Mesodermal cell (in vitro differentiated cells): ENCODE measurements around the gene DBT.
A peak's percentile ranks its signal among the peaks of the same experiment; 100 is the strongest.
"Not testable (repeated sequence)": the region's sequence is repeated elsewhere in the genome, so short reads cannot be mapped to it uniquely, and the experiment has no call there.

ENCODE experiments used
- H3K27ac ChIP-seq: 2 replicates; pipeline ENCODE4 v1.7.0; 2013; ENCODE audit warnings: mild to moderate bottlenecking, low read depth, low read length, moderate library complexity; ENCODE audit not compliant: severe bottlenecking
- H3K36me3 ChIP-seq: 2 replicates; pipeline ENCODE4 v1.7.1; 2013; ENCODE audit warnings: mild to moderate bottlenecking, low read length, moderate library complexity; ENCODE audit not compliant: control insufficient read depth, insufficient read depth
- H3K4me1 ChIP-seq: one replicate; pipeline ENCODE4 v1.7.1; 2013; ENCODE audit warnings: mild to moderate bottlenecking, low read length; ENCODE audit not compliant: insufficient read depth, control insufficient read depth, poor library complexity, severe bottlenecking
- H3K4me3 ChIP-seq: 2 replicates; pipeline ENCODE4 v1.7.0; 2013; ENCODE audit warnings: low read length, control low read depth, mild to moderate bottlenecking; ENCODE audit not compliant: insufficient read depth, poor library complexity, severe bottlenecking; ENCODE audit errors: extremely low read depth
- H3K9me3 ChIP-seq: 2 replicates; pipeline ENCODE4 v1.7.1; 2013; ENCODE audit warnings: mild to moderate bottlenecking, low read length, moderate library complexity; ENCODE audit not compliant: control insufficient read depth
- WGBS, 2 experiments: methylation state at CpG; one replicate each; pipeline ENCODE4 v1.1.5; 2013; ENCODE audit warnings: missing lambda C conversion rate in 2 of 2; ENCODE audit not compliant: insufficient coverage in 2 of 2; 5-methylcytosine and 5-hydroxymethylcytosine counted together

Gene DBT

GRCh38 chr1:100252901-100253300, 3.3 kb upstream of the DBT start:
- H3K4me3 ChIP-seq = no peak overlapping the region
- H3K36me3 ChIP-seq = no peaks in the 10 kb centered on the region
- H3K27ac ChIP-seq = no peak overlapping the region
- no peaks in the 10 kb centered on the region for H3K9me3 ChIP-seq
- peaks cover 4% of the 10 kb centered on the region for H3K4me1 ChIP-seq
- WGBS, 2 experiments = 100% methylated on average over 1 to 3 of the region's 4 CpGs

- Histone ChIP-seq H3K9me3 (no peaks in the 10 kb centered on the region), H3K4me3 (no peak overlapping the region), H3K36me3 (no peaks in the 10 kb centered on the region), H3K4me1 (peaks cover 4% of the 10 kb centered on the region), H3K27ac (no peak overlapping the region)
- 83 to 100% methylated on average over 2 of the region's 3 CpGs for WGBS, 2 experiments
Observed at GRCh38 chr1:100250807-100251206, 1.2 kb upstream of the DBT start.

DNA sequence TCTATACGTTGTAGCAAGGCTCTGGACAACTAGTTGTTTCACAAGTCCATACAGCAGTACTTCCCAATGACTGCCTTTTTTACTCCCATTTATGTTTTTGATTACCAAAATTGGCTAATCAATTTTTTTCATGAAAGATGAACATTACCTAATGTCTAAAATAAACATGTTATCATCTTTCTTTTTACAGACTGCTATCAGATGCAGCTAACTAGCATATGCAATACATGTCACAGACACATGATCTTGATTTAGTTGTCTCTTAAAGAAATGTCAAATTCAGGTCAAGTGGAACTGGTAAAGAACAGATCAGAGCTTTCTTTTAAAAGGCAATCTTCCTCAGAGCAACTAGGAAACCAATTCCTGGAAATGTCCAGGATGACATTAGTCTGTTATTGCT, 630 bp upstream of the DBT start:
- peak overlapping the region; percentile 79 for H3K4me3 ChIP-seq
- H3K27ac ChIP-seq = no peak overlapping the region
- 0% methylated on average over 1 of the region's 1 CpG; no CpG with 5 or more reads in 1 of the 2 experiments for WGBS, 2 experiments
- no peaks in the 10 kb centered on the region for H3K9me3 ChIP-seq
- H3K36me3 ChIP-seq = no peaks in the 10 kb centered on the region
- peaks cover 4% of the 10 kb centered on the region for H3K4me1 ChIP-seq

DNA sequence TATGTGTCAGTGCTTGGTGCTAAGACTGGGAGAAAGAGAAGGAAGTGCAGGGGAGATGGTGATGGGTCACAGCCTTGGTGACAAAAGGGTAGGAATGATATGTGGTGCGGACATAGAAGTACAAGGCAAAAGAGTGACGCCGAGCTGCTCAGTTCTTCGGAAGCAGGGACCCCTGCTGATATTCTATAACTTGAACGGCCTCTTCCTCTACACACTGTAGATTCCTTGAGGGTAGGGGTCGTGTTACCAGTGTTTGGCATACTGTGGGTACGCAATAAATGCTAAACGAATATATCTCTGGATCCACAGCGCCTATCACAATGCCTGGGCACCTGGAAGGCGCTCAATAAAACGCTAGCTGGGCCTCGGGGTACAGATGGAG, 488 bp downstream of the DBT start:
- peak overlapping the region; percentile 69 for H3K27ac ChIP-seq
- no peaks in the 10 kb centered on the region for H3K36me3 ChIP-seq
- H3K9me3 ChIP-seq = no peaks in the 10 kb centered on the region
- WGBS, 2 experiments = 0% methylated on average over 3 to 4 of the region's 12 CpGs
- H3K4me1 ChIP-seq = peaks cover 4% of the 10 kb centered on the region
- H3K4me3 ChIP-seq = peak overlapping the region; percentile 79

- peaks cover 4% of the 10 kb centered on the region for H3K4me1 ChIP-seq
- no peak overlapping the region for H3K4me3 ChIP-seq
- no peak overlapping the region for H3K27ac ChIP-seq
- WGBS, 2 experiments = 92 to 96% methylated on average over 4 of the region's 4 CpGs
- no peaks in the 10 kb centered on the region for H3K9me3 ChIP-seq
- no peaks in the 10 kb centered on the region for H3K36me3 ChIP-seq
Observed at GRCh38 chr1:100246738-100247137, 2.9 kb downstream of the DBT start.

DNA sequence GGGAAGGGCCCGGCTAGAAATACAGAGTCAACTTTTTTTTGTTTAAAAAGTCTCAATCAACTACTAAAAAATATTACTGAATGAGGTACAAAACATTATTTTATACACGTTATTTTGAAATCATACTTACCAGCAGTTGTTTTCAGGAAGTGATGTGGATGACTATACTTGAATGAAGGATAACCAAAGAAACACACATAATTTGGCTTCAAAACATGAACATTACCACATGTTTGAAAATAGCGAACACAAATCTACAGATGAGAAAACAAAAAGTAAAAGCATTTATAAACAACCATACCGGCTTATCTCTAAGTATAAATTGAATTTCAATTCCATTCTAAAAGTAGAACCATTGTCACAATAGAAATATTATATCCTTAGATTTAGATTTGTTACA, 9.0 kb downstream of the DBT start:
- H3K36me3 ChIP-seq = peaks cover 35% of the 10 kb centered on the region
- WGBS, 2 experiments = 100% methylated on average over 1 of the region's 4 CpGs; no CpG with 5 or more reads in 1 of the 2 experiments
- H3K4me1 ChIP-seq = no peaks in the 10 kb centered on the region
- no peak overlapping the region for H3K27ac ChIP-seq
- H3K4me3 ChIP-seq = no peak overlapping the region
- no peaks in the 10 kb centered on the region for H3K9me3 ChIP-seq

DNA sequence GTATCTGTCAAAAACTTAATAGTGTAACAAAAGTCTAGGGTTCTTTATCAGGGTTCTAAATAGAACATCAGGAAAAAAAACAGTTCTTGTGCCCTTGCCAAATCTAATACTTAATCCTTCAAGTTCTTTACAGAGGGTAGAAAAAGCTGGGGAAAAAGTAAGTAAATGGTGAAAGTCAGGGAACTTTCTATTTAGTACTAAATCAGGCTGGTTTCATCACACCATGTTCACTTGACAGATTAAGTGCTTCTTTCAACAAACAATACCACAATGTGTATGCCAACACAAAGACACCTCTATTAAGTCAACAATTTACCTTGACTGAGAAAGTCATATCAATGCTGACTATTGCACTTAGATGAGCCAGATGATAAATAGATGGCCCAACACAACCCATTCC, 9.7 kb downstream of the DBT start:
- no peaks in the 10 kb centered on the region for H3K4me1 ChIP-seq
- H3K9me3 ChIP-seq = no peaks in the 10 kb centered on the region
- no peak overlapping the region for H3K4me3 ChIP-seq
- H3K36me3 ChIP-seq = peaks cover 35% of the 10 kb centered on the region
- no peak overlapping the region for H3K27ac ChIP-seq

DNA sequence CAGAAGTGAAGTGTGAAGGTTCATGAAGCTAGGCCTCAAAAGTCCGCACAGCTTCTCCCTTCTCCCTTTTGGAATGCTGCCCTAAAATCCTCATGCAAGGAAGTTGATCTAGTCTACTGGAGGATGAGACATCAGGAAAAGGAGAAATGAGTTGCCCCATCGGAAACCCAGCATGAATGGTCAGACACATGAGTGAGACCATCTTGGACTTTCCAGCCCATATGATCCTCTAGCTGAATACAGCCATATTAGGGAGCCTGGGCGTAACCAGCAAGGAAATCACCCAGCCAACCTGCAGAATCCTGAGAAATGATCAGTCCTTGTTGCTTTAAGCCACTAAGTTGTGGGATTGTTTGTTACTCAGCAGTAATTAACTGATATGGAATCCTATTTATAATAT, 12.5 kb downstream of the DBT start:
- Histone ChIP-seq H3K9me3 (no peaks in the 10 kb centered on the region), H3K27ac (no peak overlapping the region), H3K36me3 (peaks cover 40% of the 10 kb centered on the region), H3K4me1 (no peaks in the 10 kb centered on the region), H3K4me3 (no peak overlapping the region)
- 83 to 100% methylated on average over 1 of the region's 3 CpGs for WGBS, 2 experiments

DNA sequence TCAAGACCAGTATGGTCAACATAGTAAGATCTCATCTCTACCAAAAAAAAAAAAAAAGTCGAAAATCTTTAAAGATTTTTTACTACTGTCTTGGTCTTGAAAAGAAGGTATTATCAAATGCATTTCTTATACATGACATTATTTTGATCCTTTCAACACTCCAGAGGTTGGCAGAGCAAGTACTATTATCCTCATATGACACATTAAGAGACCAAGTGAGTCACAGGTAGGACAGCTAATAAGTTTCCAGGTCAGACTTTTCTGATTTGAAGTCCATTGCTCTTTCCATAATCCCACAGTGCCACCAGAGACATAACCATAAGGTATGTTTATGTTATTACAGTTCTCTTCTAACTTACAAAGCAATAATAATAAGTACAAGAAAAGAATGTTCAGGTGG, 15.2 kb downstream of the DBT start:
- H3K27ac ChIP-seq = no peak overlapping the region
- no peak overlapping the region for H3K4me3 ChIP-seq
- H3K9me3 ChIP-seq = no peaks in the 10 kb centered on the region
- peaks cover 50% of the 10 kb centered on the region for H3K36me3 ChIP-seq
- no CpG with 5 or more reads among the region's 1 CpG for WGBS, 2 experiments
- no peaks in the 10 kb centered on the region for H3K4me1 ChIP-seq

DNA sequence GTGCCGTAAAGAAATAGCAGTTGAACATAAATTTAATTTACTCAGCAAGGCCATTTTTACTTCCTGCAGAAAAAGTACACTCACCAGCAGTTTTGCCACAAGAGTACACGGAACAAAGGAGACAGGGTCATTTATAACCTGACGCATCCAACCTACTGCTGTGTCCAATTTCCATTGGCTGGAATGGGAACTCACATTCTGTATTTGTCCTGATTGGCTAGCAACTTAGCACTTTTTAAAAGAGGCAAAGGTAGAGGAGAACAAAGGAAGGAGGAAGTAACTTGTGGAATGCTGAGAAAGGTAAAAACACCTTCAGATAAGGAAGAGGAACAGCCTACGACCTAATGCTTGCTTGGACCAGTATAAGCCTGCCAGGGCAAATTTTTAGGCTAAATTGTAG, 16.1 kb downstream of the DBT start:
- H3K9me3 ChIP-seq, H3K4me3 ChIP-seq, H3K27ac ChIP-seq, H3K4me1 ChIP-seq: not testable (repeated sequence)
- WGBS, 2 experiments = 86 to 96% methylated on average over 1 to 3 of the region's 4 CpGs
- peaks cover 49% of the 10 kb centered on the region for H3K36me3 ChIP-seq

- WGBS, 2 experiments = 100% methylated on average over 1 of the region's 1 CpG; no CpG with 5 or more reads in 1 of the 2 experiments
- no peaks in the 10 kb centered on the region for H3K9me3 ChIP-seq
Observed at GRCh38 chr1:100232156-100232555, 17.5 kb downstream of the DBT start.

GRCh38 chr1:100231721-100232120, 17.9 kb downstream of the DBT start:
- H3K4me1 ChIP-seq = no peaks in the 10 kb centered on the region
- no CpG with 5 or more reads among the region's 2 CpGs for WGBS, 2 experiments
- H3K9me3 ChIP-seq = no peaks in the 10 kb centered on the region
- peaks cover 42% of the 10 kb centered on the region for H3K36me3 ChIP-seq
- no peak overlapping the region for H3K27ac ChIP-seq
- no peak overlapping the region for H3K4me3 ChIP-seq

More at GRCh38 chr1:100232156-100232555, 17.5 kb downstream of the DBT start:
- Histone ChIP-seq H3K36me3 (peaks cover 46% of the 10 kb centered on the region), H3K27ac (no peak overlapping the region), H3K4me1 (no peaks in the 10 kb centered on the region), H3K4me3 (no peak overlapping the region)
